ENCODE data around the gene PITPNM2. TPM values are rescaled to one million over a fixed set of nuclear protein-coding genes. Genes with fewer than 3 reads are reported as not detected.

The PITPNM2 gene
- polyA plus RNA-seq, 1 donor (not counting 4 experiments of a cell fraction or from before 2014, with no cell fraction given), result 1.4 TPM

DNA sequence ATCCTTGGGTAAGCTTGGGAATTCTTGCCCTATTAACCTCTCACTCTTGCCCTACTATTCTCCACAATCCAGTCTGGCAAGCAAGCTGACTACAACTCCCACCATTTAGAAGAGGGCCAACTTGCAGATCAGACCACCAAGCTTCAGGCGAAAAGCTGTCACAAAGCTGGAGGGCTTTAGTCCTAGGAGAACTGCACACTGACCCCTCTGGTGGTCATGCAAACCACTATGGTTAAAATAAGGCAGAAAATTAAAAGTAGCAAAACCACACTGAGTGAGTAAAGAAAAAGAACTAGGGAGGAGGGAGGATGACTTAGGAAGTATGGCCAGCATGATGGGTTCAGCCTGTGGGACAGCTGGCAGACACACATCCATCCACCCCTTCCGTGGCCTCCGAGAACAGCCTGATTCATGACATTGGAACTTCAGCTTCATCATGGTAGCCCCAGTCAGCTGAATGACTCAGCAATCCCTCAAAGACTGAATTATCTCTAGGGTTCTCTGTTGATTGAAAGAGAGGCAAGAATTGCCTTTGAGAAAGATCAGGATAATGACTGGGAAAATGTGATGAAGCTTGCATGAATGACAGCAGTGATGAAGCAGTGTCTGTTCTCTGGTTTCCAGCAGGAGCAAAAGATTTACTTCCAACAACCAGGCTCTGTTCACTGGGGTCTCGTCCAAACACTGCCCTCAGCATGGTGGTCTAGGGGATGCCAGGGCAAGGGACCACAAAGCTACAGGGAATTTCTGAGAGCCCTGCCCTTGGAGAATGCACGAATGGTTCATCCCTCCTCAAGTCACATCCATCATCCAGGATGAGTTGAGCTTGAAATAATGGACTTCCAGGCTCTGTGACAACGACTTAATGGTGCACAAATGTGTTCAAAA lies 24.4 kb downstream of the PITPNM2 start:
- Histone ChIP-seq H4K20me1 (ENCODE audit: control insufficient read depth, extremely low read depth, insufficient read depth, low read length) (no peaks in the 10 kb centered on the region), H3K36me3 (ENCODE audit: control insufficient read depth in 2 of 2, extremely low read depth in 1 of 2, insufficient read depth in 2 of 2, low read length in 2 of 2) (no peaks in the 10 kb centered on the region), H3K27ac (ENCODE audit: control insufficient read depth, insufficient read depth, low read length) (peak overlapping the region; percentile 49), H3K27me3 (ENCODE audit: control insufficient read depth, extremely low read depth, insufficient read depth, low read length) (no peaks in the 10 kb centered on the region), H3K4me3 (ENCODE audit: control insufficient read depth in 2 of 3, extremely low read depth in 1 of 3, insufficient read depth in 2 of 3, low read depth in 1 of 3, low read length in 3 of 3) (no peak overlapping the region), H3K4me2 (ENCODE audit: control insufficient read depth, extremely low read depth, insufficient read depth, low read depth, low read length) (peak overlapping the region; percentile 58), H3K79me2 (ENCODE audit: control insufficient read depth, insufficient read depth, low read length) (no peaks in the 10 kb centered on the region), H3K4me1 (ENCODE audit: control insufficient read depth, extremely low read depth, insufficient read depth, low read length) (peaks cover 31% of the 10 kb centered on the region), H3K9me1 (ENCODE audit: control insufficient read depth, extremely low read depth, insufficient read depth, low read length) (no peaks in the 10 kb centered on the region), H3K9ac (ENCODE audit: control insufficient read depth, extremely low read depth, insufficient read depth, low read length) (no peak overlapping the region), H2AFZ (ENCODE audit: control insufficient read depth, low read length) (no peak overlapping the region), H3K9me3 (ENCODE audit: control insufficient read depth, low read depth, low read length) (no peaks in the 10 kb centered on the region)
- TF ChIP-seq EZH2 (IDR thresholded peaks at IDR 0.05; ENCODE audit: low read length), result no peak
- TF ChIP-seq, protein P1, sequence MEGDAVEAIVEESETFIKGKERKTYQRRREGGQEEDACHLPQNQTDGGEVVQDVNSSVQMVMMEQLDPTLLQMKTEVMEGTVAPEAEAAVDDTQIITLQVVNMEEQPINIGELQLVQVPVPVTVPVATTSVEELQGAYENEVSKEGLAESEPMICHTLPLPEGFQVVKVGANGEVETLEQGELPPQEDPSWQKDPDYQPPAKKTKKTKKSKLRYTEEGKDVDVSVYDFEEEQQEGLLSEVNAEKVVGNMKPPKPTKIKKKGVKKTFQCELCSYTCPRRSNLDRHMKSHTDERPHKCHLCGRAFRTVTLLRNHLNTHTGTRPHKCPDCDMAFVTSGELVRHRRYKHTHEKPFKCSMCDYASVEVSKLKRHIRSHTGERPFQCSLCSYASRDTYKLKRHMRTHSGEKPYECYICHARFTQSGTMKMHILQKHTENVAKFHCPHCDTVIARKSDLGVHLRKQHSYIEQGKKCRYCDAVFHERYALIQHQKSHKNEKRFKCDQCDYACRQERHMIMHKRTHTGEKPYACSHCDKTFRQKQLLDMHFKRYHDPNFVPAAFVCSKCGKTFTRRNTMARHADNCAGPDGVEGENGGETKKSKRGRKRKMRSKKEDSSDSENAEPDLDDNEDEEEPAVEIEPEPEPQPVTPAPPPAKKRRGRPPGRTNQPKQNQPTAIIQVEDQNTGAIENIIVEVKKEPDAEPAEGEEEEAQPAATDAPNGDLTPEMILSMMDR (optimal IDR thresholded peaks at IDR 0.05 in 1 of 3, IDR thresholded peaks at IDR 0.05 in 1 of 3, conservative IDR thresholded peaks at IDR 0.05 in 1 of 3; ENCODE audit: extremely low read depth in 1 of 3, insufficient read depth in 2 of 3, low read length in 3 of 3), result peak in 1 of 3 experiments; percentile 8
- dilution Hi-C loops (cut with MboI; ENCODE audit: extremely low pct_ligation_motif_present, low sequenced_read_pairs), result no loop called here
- FAIRE-seq, result peak; percentile 86
- peak; percentile 84 for DNase-seq (ENCODE audit: low read depth, low spot score)

DNA sequence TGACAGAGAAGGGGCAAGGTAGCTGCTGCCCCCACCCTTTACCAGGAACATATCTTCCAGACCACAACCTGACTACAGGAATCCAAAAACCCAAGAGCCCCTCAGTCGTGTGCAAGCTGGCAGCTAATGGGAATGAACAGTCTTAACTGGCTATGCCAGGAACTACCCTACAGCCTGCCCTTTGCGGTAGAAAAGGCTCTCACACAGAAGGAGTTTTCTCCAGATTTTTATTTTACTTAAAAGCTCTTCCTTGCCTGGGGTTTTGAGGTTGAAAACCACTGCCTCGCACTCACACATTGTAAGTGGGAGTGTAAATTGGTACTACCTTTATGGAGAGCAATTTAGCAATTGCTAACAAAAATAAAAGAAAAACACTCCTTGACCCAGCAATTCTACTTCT lies 28.3 kb downstream of the PITPNM2 start:
- Histone ChIP-seq H3K27me3 (ENCODE audit: control insufficient read depth, extremely low read depth, insufficient read depth, low read length) (no peaks in the 10 kb centered on the region), H3K36me3 (ENCODE audit: control insufficient read depth in 2 of 2, extremely low read depth in 1 of 2, insufficient read depth in 2 of 2, low read length in 2 of 2) (no peaks in the 10 kb centered on the region), H3K27ac (ENCODE audit: control insufficient read depth, insufficient read depth, low read length) (no peak overlapping the region), H3K4me3 (ENCODE audit: control insufficient read depth in 2 of 3, extremely low read depth in 1 of 3, insufficient read depth in 2 of 3, low read depth in 1 of 3, low read length in 3 of 3) (no peak overlapping the region), H3K9ac (ENCODE audit: control insufficient read depth, extremely low read depth, insufficient read depth, low read length) (no peak overlapping the region), H3K79me2 (ENCODE audit: control insufficient read depth, insufficient read depth, low read length) (no peaks in the 10 kb centered on the region), H3K9me3 (ENCODE audit: control insufficient read depth, low read depth, low read length) (no peaks in the 10 kb centered on the region), H4K20me1 (ENCODE audit: control insufficient read depth, extremely low read depth, insufficient read depth, low read length) (no peaks in the 10 kb centered on the region), H3K9me1 (ENCODE audit: control insufficient read depth, extremely low read depth, insufficient read depth, low read length) (peaks cover 4% of the 10 kb centered on the region), H2AFZ (ENCODE audit: control insufficient read depth, low read length) (no peak overlapping the region), H3K4me2 (ENCODE audit: control insufficient read depth, extremely low read depth, insufficient read depth, low read depth, low read length) (no peak overlapping the region), H3K4me1 (ENCODE audit: control insufficient read depth, extremely low read depth, insufficient read depth, low read length) (peaks cover 23% of the 10 kb centered on the region)
- no peak for TF ChIP-seq EZH2 (IDR thresholded peaks at IDR 0.05; ENCODE audit: low read length)
- TF ChIP-seq, protein P1 (optimal IDR thresholded peaks at IDR 0.05 in 1 of 3, IDR thresholded peaks at IDR 0.05 in 1 of 3, conservative IDR thresholded peaks at IDR 0.05 in 1 of 3; ENCODE audit: extremely low read depth in 1 of 3, insufficient read depth in 2 of 3, low read length in 3 of 3), result no peak
- FAIRE-seq (no peak), DNase-seq (ENCODE audit: low read depth, low spot score) (no peak)
- dilution Hi-C loops (cut with MboI; ENCODE audit: extremely low pct_ligation_motif_present, low sequenced_read_pairs), result no loop called here
